Left lung (tissue), 10 donors: ENCODE results near the gene HEXIM2. TPM values are rescaled to one million over a fixed set of nuclear protein-coding genes. Genes with fewer than 3 reads are reported as not detected.
"Not testable (repeated sequence)": the region's sequence is repeated elsewhere in the genome, so short reads cannot be mapped to it uniquely, and the experiment has no call there.

Source experiments
- ATAC-seq: fragments of 200-7000 bp; cut with Tn5 transposase; one replicate; pipeline ENCODE4 v1.9.1; 2020; ENCODE audit warnings: moderate library complexity
- DNase-seq, 4 donors: peaks; one replicate each; pipeline ENCODE4 v3.0.0-alpha.2; 2013 to 2020
- H3K27ac ChIP-seq, 2 donors: fragments of 200-600 bp; sonication (generic) in 1 of 2; one replicate each; pipeline versions ENCODE4 v1.5.0 to v1.8.0; 2020 to 2021
- H3K27me3 ChIP-seq, 2 donors: fragments of 200-600 bp; sonication (generic) in 1 of 2; one replicate each; pipeline versions ENCODE4 v1.5.0 to v1.8.0; 2020 to 2021
- H3K36me3 ChIP-seq, 2 donors: fragments of 200-600 bp; sonication (generic) in 1 of 2; one replicate each; pipeline versions ENCODE4 v1.5.0 to v1.8.0; 2020 to 2021
- H3K4me1 ChIP-seq, 2 donors: fragments of 200-600 bp; one replicate each; pipeline ENCODE4 v1.8.0; 2021
- H3K4me3 ChIP-seq, 2 donors: fragments of 200-600 bp; sonication (generic) in 1 of 2; one replicate each; pipeline versions ENCODE4 v1.5.0 to v1.8.0; 2020 to 2021; ENCODE audit warnings: mild to moderate bottlenecking in 1 of 2
- H3K9me3 ChIP-seq, 2 donors: fragments of 200-600 bp; sonication (generic) in 1 of 2; one replicate each; pipeline versions ENCODE4 v1.5.0 to v1.8.0; 2020 to 2021
- intact Hi-C, 2 donors: fragments of 100-400 bp; cut with DNase I; formaldehyde crosslinking; loops; one replicate each; pipeline versions ENCODE4 v1.11.2 to v1.14.2; 2022
- microRNA-seq, 2 donors: library from miRNA; unstranded; fragments of <30 nt; microRNA quantifications; one replicate each; pipeline ENCODE4, GENCODE V29; 2019
- polyA plus RNA-seq, 6 donors: library from polyadenylated mRNA; unstranded; fragments of 120-200 nt; gene quantifications; one replicate each; pipeline ENCODE4 v1.2.1, GENCODE V29; 2013; ENCODE audit not compliant: insufficient read length in 6 of 6
- total RNA-seq, 2 donors: library from RNA; stranded (reverse); fragmentation: NEBNext Ultra II Directional; extraction: Animal tissue kit (Norgen Biotek cat#: 25700); gene quantifications; one replicate each; pipeline ENCODE4 v1.2.1, GENCODE V29; 2021
- TF ChIP-seq, protein P1 (sequence below), 2 donors: fragments of 200-600 bp; sonication (generic) in 1 of 2; IDR thresholded peaks; one replicate each; pipeline versions ENCODE4 v1.5.0 to v1.8.0; 2021; ENCODE audit warnings: antibody characterized with exemption in 2 of 2
- donor health status: DM: no; HTN: yes; CAD: no.
- donor health status: DM: no; HTN: no; CAD: no.

HEXIM2 gene
- total and polyA plus RNA-seq, 8 donors = 5.4 to 10.9 (median 8.7) TPM

DNA sequence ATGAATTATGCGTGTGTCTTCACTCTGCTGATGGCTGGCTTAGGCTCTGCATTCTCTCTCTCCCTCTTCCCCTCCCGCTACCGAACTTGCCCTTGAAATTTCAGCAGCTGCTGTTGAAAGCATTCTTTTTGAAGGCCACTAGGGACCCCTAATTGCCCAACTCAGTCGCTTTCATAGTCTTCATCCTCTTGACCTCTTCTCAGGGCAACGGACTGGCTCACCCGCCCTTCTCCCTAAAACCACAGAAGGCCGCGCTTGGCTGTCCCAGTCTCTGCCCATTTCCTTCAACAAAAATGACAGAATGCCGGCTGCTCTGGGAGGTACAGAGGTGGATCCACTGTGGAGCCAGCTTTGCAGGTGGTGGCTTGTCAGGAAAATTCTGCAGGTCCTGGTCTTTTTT lies 39.0 kb downstream of the HEXIM2 start:
- peaks cover 5 to 49% of the 10 kb centered on the region in 2 donors for H3K4me1 ChIP-seq
- H3K36me3 ChIP-seq = no peaks in the 10 kb centered on the region
- H3K4me3 ChIP-seq = no peak overlapping the region
- TF ChIP-seq, protein P1, sequence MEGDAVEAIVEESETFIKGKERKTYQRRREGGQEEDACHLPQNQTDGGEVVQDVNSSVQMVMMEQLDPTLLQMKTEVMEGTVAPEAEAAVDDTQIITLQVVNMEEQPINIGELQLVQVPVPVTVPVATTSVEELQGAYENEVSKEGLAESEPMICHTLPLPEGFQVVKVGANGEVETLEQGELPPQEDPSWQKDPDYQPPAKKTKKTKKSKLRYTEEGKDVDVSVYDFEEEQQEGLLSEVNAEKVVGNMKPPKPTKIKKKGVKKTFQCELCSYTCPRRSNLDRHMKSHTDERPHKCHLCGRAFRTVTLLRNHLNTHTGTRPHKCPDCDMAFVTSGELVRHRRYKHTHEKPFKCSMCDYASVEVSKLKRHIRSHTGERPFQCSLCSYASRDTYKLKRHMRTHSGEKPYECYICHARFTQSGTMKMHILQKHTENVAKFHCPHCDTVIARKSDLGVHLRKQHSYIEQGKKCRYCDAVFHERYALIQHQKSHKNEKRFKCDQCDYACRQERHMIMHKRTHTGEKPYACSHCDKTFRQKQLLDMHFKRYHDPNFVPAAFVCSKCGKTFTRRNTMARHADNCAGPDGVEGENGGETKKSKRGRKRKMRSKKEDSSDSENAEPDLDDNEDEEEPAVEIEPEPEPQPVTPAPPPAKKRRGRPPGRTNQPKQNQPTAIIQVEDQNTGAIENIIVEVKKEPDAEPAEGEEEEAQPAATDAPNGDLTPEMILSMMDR (IDR thresholded peaks at IDR 0.05) = no peak
- no peaks in the 10 kb centered on the region for H3K27me3 ChIP-seq
- intact Hi-C loops = no loop called here
- DNase-seq = no peak
- no peaks in the 10 kb centered on the region for H3K9me3 ChIP-seq
- no peak for ATAC-seq
- H3K27ac ChIP-seq = peak overlapping the region in 1 of 2 donors; percentile 70

DNA sequence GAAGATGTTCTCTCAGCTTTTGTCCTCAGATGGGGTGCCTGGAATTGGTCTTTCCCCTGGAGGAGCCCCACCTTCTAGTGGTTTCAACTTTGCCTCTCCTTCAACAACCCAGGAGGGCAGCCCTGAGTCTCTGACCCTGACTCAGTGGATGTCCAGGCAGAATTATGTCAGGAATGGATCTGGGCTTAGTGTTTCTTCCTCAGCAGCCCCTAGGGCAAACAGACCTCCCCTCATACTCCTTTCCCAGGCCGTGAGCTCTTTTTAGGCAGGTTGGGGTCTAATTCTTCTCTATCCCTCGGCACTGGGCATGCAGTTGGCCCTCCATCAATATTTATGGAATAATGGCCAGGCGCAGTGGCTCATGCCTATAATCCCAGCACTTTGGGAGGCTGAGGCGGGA lies 39.8 kb downstream of the HEXIM2 start:
- H3K36me3 ChIP-seq = no peaks in the 10 kb centered on the region
- peaks cover 5 to 49% of the 10 kb centered on the region in 2 donors for H3K4me1 ChIP-seq
- H3K9me3 ChIP-seq = no peaks in the 10 kb centered on the region
- no peak overlapping the region for H3K4me3 ChIP-seq
- DNase-seq = no peak
- peak overlapping the region in 1 of 2 donors; percentile 70 for H3K27ac ChIP-seq
- intact Hi-C loops = no loop called here
- TF ChIP-seq, protein P1 (IDR thresholded peaks at IDR 0.05) = no peak
- no peak for ATAC-seq
- no peaks in the 10 kb centered on the region for H3K27me3 ChIP-seq

DNA sequence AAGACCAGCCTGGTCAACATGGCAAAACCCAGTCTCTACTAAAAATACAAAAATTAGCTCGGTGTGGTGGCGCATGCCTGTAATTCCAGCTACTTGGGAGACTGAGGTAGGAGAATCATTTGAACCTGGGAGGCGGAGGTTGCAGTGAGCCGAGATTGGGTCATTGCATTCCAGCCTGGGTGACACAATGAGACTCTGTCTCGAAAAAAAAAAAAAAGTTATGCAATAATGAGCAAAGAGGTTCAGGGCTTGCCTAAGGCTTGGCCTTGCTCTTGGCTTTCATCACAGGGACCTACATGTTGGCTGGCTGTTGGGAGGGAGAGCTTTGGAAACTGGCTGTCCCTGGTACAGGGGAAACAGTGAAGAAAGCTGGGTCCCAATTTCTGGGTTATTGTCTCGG lies 40.2 kb downstream of the HEXIM2 start:
- ATAC-seq = peak; percentile 33
- H3K27me3 ChIP-seq, H3K36me3 ChIP-seq, DNase-seq, intact Hi-C loops, H3K4me3 ChIP-seq, H3K9me3 ChIP-seq: not testable (repeated sequence)
- peak overlapping the region in 1 of 2 donors; percentile 70 for H3K27ac ChIP-seq
- peaks cover 5 to 49% of the 10 kb centered on the region in 2 donors for H3K4me1 ChIP-seq

DNA sequence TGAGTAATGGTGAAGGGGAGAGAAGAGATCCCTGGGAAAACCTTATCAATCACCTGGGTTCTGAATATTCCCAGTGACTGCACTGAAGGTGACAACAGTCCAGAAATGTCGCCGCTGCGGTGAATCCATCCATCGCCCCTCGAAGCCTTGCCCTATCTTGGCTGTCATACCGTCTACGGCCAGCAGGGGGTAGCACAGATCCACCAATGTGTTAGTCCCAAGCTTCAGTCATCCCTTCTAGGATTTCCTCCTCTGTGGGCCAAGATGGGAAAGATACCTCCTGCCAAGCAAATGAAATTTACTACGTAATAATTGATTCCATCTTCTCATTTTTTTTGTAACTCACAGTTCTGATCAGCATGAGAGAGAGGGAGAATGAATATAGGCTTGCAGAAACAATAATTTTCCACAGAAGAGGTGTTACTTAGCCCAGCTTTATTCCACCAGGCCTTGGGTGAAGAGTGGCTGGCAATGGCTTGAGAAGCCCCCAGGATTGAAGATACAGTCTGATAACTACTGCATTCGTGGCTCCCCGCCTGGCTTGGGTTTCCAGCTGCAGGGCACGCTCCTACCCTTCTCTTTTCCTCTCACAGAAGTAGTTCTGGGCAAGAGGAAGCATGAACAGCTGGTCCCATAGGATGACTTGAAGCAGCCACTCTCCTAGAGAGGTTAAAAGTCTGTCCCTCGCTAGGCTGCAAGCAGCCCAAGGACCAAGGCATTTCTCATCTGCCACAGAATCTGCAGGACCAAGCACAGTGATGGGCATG lies 57.4 kb downstream of the HEXIM2 start:
- Histone ChIP-seq H3K27ac (no peak overlapping the region), H3K9me3 (no peaks in the 10 kb centered on the region), H3K27me3 (peaks cover 0 to 20% of the 10 kb centered on the region in 2 donors), H3K4me1 (peaks cover 4 to 45% of the 10 kb centered on the region in 2 donors), H3K36me3 (peaks cover 0 to 8% of the 10 kb centered on the region in 2 donors), H3K4me3 (no peak overlapping the region)
- TF ChIP-seq, protein P1 (IDR thresholded peaks at IDR 0.05) = peak; percentile 97 to 98
- ATAC-seq = peak; percentile 91
- intact Hi-C loops = loop anchor here in 1 of 2 donors (5.0 kb wide), 1 partner anchor 168 kb away; no protein-coding TSS in a partner anchor
- DNase-seq = peak; percentile 79 to 92 (median 85)

Small RNA genes within 50 kb of the gene (microRNA-seq; reads per million reads assigned to microRNA genes)
- gene MIR6784 = 0 to 0.41 reads per million in 2 donors

Other genes starting within 250 kb of the HEXIM2 start
- gene GFAP, start 246.4 kb upstream of the HEXIM2 start, total RNA-seq = under 1 TPM in 1 of 2 donors, not detected in 1; 0.15 TPM
- gene GFAP, start 246.4 kb upstream of the HEXIM2 start, polyA plus RNA-seq = 1 to 10 TPM in 1 of 6 donors, under 1 TPM in 4, not detected in 1; 0.14 to 1.1 (median 0.55) TPM
- gene KIF18B, start 214.1 kb upstream of the HEXIM2 start, total RNA-seq = 1 to 10 TPM; 2.9 to 6.0 TPM
- gene KIF18B, start 214.1 kb upstream of the HEXIM2 start, polyA plus RNA-seq = 10 to 100 TPM; 11.0 to 24.5 (median 15.1) TPM
- gene C1QL1, start 193.6 kb upstream of the HEXIM2 start, total RNA-seq = under 1 TPM in 1 of 2 donors, not detected in 1; 0.70 TPM
- gene C1QL1, start 193.6 kb upstream of the HEXIM2 start, polyA plus RNA-seq = 1 to 10 TPM; 1.5 to 2.9 (median 2.4) TPM
- gene DCAKD, start 110.2 kb upstream of the HEXIM2 start, total RNA-seq = 10 to 100 TPM; 20.5 to 30.8 TPM
- gene DCAKD, start 110.2 kb upstream of the HEXIM2 start, polyA plus RNA-seq = 10 to 100 TPM; 42.2 to 50.8 (median 48.1) TPM
- gene NMT1, start 100.6 kb upstream of the HEXIM2 start, total RNA-seq = 100 to 1,000 TPM; 123 to 129 TPM
- 10 to 100 TPM; 59.8 to 73.2 (median 64.6) TPM for gene NMT1, start 100.6 kb upstream of the HEXIM2 start, polyA plus RNA-seq
- 10 to 100 TPM; 41.0 to 49.1 TPM for gene PLCD3, start 29.4 kb upstream of the HEXIM2 start, total RNA-seq
- 10 to 100 TPM; 12.5 to 20.1 (median 15.5) TPM for gene PLCD3, start 29.4 kb upstream of the HEXIM2 start, polyA plus RNA-seq
- gene ACBD4, start 26.2 kb upstream of the HEXIM2 start, total RNA-seq = 10 to 100 TPM; 10.6 to 15.7 TPM
- 10 to 100 TPM; 12.5 to 15.9 (median 15.0) TPM for gene ACBD4, start 26.2 kb upstream of the HEXIM2 start, polyA plus RNA-seq
- gene HEXIM1, start 13.4 kb upstream of the HEXIM2 start, total RNA-seq = 10 to 100 TPM; 27.3 to 34.6 TPM
- gene HEXIM1, start 13.4 kb upstream of the HEXIM2 start, polyA plus RNA-seq = 10 to 100 TPM; 32.1 to 41.5 (median 37.1) TPM
- 100 to 1,000 TPM in 1 of 2 donors, 10 to 100 TPM in 1; 42.0 to 118 TPM for gene FMNL1, start 60.0 kb downstream of the HEXIM2 start, total RNA-seq
- 1 to 10 TPM; 6.9 to 9.7 (median 8.2) TPM for gene FMNL1, start 60.0 kb downstream of the HEXIM2 start, polyA plus RNA-seq
- gene SPATA32, start 100.2 kb downstream of the HEXIM2 start, total RNA-seq = not detected
- under 1 TPM; 0.13 to 0.69 (median 0.44) TPM for gene SPATA32, start 100.2 kb downstream of the HEXIM2 start, polyA plus RNA-seq
- gene MAP3K14, start 155.1 kb downstream of the HEXIM2 start, total RNA-seq = 10 to 100 TPM; 11.3 to 13.1 TPM
- gene MAP3K14, start 155.1 kb downstream of the HEXIM2 start, polyA plus RNA-seq = 1 to 10 TPM; 6.3 to 8.6 (median 7.2) TPM